Tibial nerve (tissue), 4 donors: Measurements from ENCODE around the gene CDK5RAP1. TPM values are rescaled to one million over a fixed set of nuclear protein-coding genes. Genes with fewer than 3 reads are reported as not detected.

ENCODE experiments used
- DNase-seq, 2 donors: peaks; one replicate each; pipeline ENCODE4 v3.0.0-alpha.2; 2019; ENCODE audit warnings: low spot score in 2 of 2
- H3K27ac ChIP-seq, 4 donors: fragments of 200-600 bp; sonication (generic) in 3 of 4; one replicate each; pipeline ENCODE4 v1.5.1; 2017 to 2019; ENCODE audit warnings: mild to moderate bottlenecking in 1 of 4
- H3K27me3 ChIP-seq, 2 donors: fragments of 200-600 bp; sonication (generic) in 1 of 2; one replicate each; pipeline versions ENCODE4 v1.5.1 to v1.6.0; 2017 to 2019
- H3K36me3 ChIP-seq, 3 donors: fragments of 200-600 bp; sonication (generic); one replicate each; pipeline ENCODE4 v1.5.1; 2018 to 2019
- H3K4me1 ChIP-seq, 4 donors: fragments of 200-600 bp; sonication (generic) in 3 of 4; one replicate each; pipeline ENCODE4 v1.5.1; 2017 to 2019
- H3K4me3 ChIP-seq, 4 donors: fragments of 200-600 bp; sonication (generic) in 3 of 4; one replicate each; pipeline ENCODE4 v1.5.1; 2017 to 2019; ENCODE audit warnings: mild to moderate bottlenecking in 1 of 4, moderate library complexity in 1 of 4
- H3K9me3 ChIP-seq, 4 donors: fragments of 200-600 bp; sonication (generic) in 3 of 4; one replicate each; pipeline ENCODE4 v1.5.1; 2017 to 2019
- EP300 ChIP-seq, 2 donors: sonication (generic); formaldehyde crosslinking; IDR thresholded peaks; one replicate each; pipeline ENCODE4 v1.6.1; 2017; ENCODE audit warnings: antibody characterized with exemption in 2 of 2, mild to moderate bottlenecking in 1 of 2
- POLR2A ChIP-seq, 2 donors: fragments of 450-650 bp; IDR thresholded peaks; one replicate each; pipeline ENCODE4 v1.6.1; 2017; ENCODE audit warnings: antibody characterized with exemption in 2 of 2, mild to moderate bottlenecking in 2 of 2, moderate library complexity in 2 of 2
- WGBS, 2 donors: methylation state at CpG; one replicate each; pipeline ENCODE4 v1.1.5; 2018; 5-methylcytosine and 5-hydroxymethylcytosine counted together
- total RNA-seq, 4 donors: library from RNA; depleted of rRNA; stranded (reverse); fragments of >200 nt; gene quantifications; one replicate each; pipeline ENCODE4 v1.1.0, GENCODE V29; 2016
- TF ChIP-seq, protein P1 (sequence below), 5 experiments: fragments of 200-600 bp in 3 of 5; fragments of 450-650 bp in 2 of 5; sonication (generic) in 3 of 5; IDR thresholded peaks; one replicate each; pipeline ENCODE4 v1.5.1; 2016 to 2019; ENCODE audit warnings: antibody characterized with exemption in 5 of 5, mild to moderate bottlenecking in 3 of 5, moderate library complexity in 2 of 5

Gene CDK5RAP1
- total RNA-seq, 4 donors from 2014 or later = 29.5 to 36.7 (median 32.7) TPM

DNA sequence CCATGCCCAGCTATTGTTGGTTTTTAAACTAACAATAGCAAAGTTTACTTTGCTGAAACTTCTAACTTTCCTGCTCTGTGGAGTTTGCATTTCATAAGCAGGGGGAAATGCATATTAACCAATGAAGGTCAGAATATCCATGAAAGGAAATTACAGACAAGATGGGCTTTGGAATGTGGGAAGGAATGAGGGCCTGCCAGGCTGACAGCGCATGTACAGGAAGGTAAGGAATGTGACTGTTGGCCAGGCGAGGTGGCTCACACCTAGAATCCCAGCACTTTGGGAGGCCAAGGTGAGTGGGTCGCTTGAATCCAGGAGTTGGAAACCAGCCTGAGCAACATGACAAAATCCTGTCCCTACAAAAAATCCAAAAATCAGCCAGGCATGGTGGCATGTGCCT, 49.6 kb downstream of the CDK5RAP1 start:
- Histone ChIP-seq H3K4me1 (no peaks in the 10 kb centered on the region), H3K4me3 (no peak overlapping the region), H3K36me3 (peaks cover 0 to 90% (median 4%) of the 10 kb centered on the region in 3 donors), H3K27me3 (no peaks in the 10 kb centered on the region), H3K9me3 (no peaks in the 10 kb centered on the region), H3K27ac (no peak overlapping the region)
- WGBS, 2 donors = 68 to 92% methylated on average over 3 of the region's 3 CpGs
- no peak for TF ChIP-seq EP300 (IDR thresholded peaks at IDR 0.05)
- no peak for DNase-seq

DNA sequence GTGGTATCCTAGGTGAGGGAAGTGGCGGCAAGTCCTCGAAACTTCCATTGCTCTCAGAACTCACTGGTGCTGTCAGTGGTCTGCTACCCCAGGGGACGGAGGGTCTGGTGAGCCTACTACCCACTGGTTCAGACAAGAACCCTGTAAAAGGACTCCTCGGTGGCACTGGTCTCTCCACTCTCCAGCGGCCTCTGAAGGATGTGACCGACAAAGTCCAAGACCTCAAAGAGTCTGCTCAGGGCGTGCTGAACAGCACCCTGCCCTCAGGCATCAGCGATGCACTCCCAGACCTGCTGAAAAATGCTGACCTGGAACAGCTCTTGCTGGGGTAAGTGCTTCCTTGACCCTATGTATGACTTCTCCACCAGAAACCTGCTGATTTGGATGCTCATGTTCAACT, 51.8 kb downstream of the CDK5RAP1 start:
- H3K4me1 ChIP-seq = no peaks in the 10 kb centered on the region
- 92 to 94% methylated on average over 8 of the region's 8 CpGs for WGBS, 2 donors
- no peaks in the 10 kb centered on the region for H3K27me3 ChIP-seq
- H3K4me3 ChIP-seq = no peak overlapping the region
- H3K36me3 ChIP-seq = peaks cover 0 to 70% (median 0%) of the 10 kb centered on the region in 3 donors
- H3K9me3 ChIP-seq = no peaks in the 10 kb centered on the region
- no peak for TF ChIP-seq POLR2A (IDR thresholded peaks at IDR 0.05)
- TF ChIP-seq EP300 (IDR thresholded peaks at IDR 0.05) = no peak
- TF ChIP-seq, protein P1, sequence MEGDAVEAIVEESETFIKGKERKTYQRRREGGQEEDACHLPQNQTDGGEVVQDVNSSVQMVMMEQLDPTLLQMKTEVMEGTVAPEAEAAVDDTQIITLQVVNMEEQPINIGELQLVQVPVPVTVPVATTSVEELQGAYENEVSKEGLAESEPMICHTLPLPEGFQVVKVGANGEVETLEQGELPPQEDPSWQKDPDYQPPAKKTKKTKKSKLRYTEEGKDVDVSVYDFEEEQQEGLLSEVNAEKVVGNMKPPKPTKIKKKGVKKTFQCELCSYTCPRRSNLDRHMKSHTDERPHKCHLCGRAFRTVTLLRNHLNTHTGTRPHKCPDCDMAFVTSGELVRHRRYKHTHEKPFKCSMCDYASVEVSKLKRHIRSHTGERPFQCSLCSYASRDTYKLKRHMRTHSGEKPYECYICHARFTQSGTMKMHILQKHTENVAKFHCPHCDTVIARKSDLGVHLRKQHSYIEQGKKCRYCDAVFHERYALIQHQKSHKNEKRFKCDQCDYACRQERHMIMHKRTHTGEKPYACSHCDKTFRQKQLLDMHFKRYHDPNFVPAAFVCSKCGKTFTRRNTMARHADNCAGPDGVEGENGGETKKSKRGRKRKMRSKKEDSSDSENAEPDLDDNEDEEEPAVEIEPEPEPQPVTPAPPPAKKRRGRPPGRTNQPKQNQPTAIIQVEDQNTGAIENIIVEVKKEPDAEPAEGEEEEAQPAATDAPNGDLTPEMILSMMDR (IDR thresholded peaks at IDR 0.05) = no peak
- DNase-seq = no peak
- no peak overlapping the region for H3K27ac ChIP-seq

DNA sequence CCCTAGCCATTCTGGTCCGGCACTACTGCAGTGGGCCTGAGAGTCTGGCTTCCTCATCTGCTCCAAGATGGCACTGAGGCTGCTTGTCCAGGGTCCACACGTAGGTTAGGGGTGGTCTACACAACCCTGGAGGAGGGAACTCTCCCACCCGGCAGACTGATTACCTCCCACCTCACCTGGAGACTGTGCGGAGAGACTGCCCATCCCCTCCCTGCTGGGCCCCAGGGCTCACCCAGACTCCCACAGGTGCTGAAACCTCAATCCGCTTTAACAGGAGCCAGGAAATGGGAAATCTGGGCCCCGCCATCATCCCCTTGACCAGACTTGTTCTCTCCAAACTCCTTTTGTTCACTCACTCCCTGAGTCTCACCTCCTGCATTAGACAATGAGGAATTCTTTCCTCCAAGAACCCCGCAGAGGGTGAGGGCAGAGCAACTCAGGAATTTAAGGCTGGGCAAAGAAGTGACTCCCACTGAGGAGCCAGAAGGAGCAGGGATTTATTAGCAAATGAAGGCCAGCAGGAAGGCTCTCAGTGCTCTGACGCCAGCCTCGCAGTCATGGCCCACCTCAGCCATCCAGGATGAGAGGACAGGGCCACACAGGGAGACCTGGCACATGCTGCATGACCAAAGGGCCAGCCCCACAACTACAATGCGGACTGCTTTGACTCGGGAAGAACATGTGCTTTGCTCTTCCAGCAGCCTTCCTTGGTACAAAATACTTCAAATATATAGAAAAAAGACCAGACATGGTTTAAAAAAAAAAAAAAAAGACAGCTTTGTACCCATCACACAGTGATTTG, 53.0 kb downstream of the CDK5RAP1 start:
- H3K9me3 ChIP-seq = no peaks in the 10 kb centered on the region
- H3K4me1 ChIP-seq = no peaks in the 10 kb centered on the region
- no peak overlapping the region for H3K27ac ChIP-seq
- H3K27me3 ChIP-seq = no peaks in the 10 kb centered on the region
- H3K36me3 ChIP-seq = peaks cover 0 to 59% (median 0%) of the 10 kb centered on the region in 3 donors
- no peak overlapping the region for H3K4me3 ChIP-seq
- TF ChIP-seq POLR2A (IDR thresholded peaks at IDR 0.05) (no peak), EP300 (IDR thresholded peaks at IDR 0.05) (no peak)
- TF ChIP-seq, protein P1 (IDR thresholded peaks at IDR 0.05) = no peak
- WGBS, 2 donors = 81 to 84% methylated on average over 10 to 11 of the region's 11 CpGs
- no peak for DNase-seq

DNA sequence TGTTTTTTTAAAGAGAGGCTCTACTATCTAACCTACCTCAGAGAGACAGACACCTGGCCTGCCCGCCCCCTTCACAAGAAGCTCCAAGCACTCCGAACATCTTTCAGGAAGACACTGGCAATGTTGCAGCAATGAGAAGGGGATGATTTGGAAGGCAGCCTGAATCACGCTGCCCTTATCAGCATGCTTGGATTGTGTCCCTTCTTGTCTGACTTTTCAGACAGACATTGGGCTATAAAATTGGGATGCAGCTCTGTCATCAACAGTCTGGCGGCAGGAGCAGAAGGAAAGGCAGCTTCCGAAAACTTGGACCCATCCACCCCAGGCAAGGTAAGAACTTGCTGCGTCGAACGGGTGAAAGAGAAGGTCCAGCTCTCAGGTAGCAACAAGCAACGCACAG, 56.0 kb downstream of the CDK5RAP1 start:
- Histone ChIP-seq H3K4me3 (no peak overlapping the region), H3K27me3 (no peaks in the 10 kb centered on the region), H3K36me3 (peaks cover 0 to 30% (median 0%) of the 10 kb centered on the region in 3 donors), H3K4me1 (no peaks in the 10 kb centered on the region), H3K27ac (no peak overlapping the region), H3K9me3 (no peaks in the 10 kb centered on the region)
- DNase-seq = no peak
- no peak for TF ChIP-seq POLR2A (IDR thresholded peaks at IDR 0.05)
- TF ChIP-seq, protein P1 (IDR thresholded peaks at IDR 0.05) = no peak
- TF ChIP-seq EP300 (IDR thresholded peaks at IDR 0.05) = no peak
- WGBS, 2 donors = 80 to 89% methylated on average over 9 of the region's 9 CpGs

DNA sequence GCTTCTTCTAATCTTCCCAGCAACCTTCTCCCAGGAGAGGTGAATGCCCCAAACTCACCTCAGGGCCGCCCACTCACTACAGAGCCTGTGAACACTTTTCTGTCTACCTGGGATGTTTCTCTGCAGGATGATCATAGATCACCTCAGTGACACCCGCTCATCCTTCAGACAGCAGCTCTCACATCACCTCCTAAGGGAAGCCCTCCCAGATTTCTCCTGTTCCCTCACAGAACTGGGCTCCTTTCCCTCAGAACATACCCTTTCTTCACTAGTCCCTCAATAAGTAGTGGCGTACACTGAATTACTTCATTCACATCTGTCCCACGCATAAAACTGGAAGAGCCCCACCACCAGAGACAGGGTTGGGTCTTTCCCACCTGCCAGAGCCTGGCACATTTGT, 57.8 kb downstream of the CDK5RAP1 start:
- no peak overlapping the region for H3K4me3 ChIP-seq
- TF ChIP-seq EP300 (IDR thresholded peaks at IDR 0.05) (no peak), POLR2A (IDR thresholded peaks at IDR 0.05) (no peak)
- TF ChIP-seq, protein P1 (IDR thresholded peaks at IDR 0.05) = no peak
- no peaks in the 10 kb centered on the region for H3K4me1 ChIP-seq
- DNase-seq = no peak
- no peak overlapping the region for H3K27ac ChIP-seq
- H3K27me3 ChIP-seq = no peaks in the 10 kb centered on the region
- peaks cover 0 to 14% (median 0%) of the 10 kb centered on the region in 3 donors for H3K36me3 ChIP-seq
- WGBS, 2 donors = 94 to 97% methylated on average over 4 of the region's 4 CpGs
- no peaks in the 10 kb centered on the region for H3K9me3 ChIP-seq
